ENCODE data around the gene ANKRD22. TPM values are rescaled to one million over a fixed set of nuclear protein-coding genes. Genes with fewer than 3 reads are reported as not detected.
"Not testable (repeated sequence)": the region's sequence is repeated elsewhere in the genome, so short reads cannot be mapped to it uniquely, and the experiment has no call there.

The ANKRD22 gene
- total RNA-seq, 4 donors from 2014 or later, result 0.63 TPM; not detected in 3

GRCh38 chr10:88849234-88849633 is 2.4 kb downstream of the ANKRD22 start:
- peak; percentile 55 for ATAC-seq (ENCODE audit: low FRiP score)
- no peak for TF ChIP-seq CTCF (IDR thresholded peaks at IDR 0.05)
- no peak for DNase-seq (ENCODE audit: low spot score)

GRCh38 chr10:88848499-88848898 is 3.1 kb downstream of the ANKRD22 start:
- no peak for TF ChIP-seq CTCF (IDR thresholded peaks at IDR 0.05)
- peak; percentile 76 for ATAC-seq (ENCODE audit: low FRiP score)
- DNase-seq (ENCODE audit: low spot score), result no peak

- ATAC-seq (ENCODE audit: low FRiP score), result no peak
- DNase-seq (ENCODE audit: low spot score), result no peak
- TF ChIP-seq CTCF (IDR thresholded peaks at IDR 0.05), result no peak
Measured at GRCh38 chr10:88843171-88843570, 8.5 kb downstream of the ANKRD22 start.

- no peak for DNase-seq (ENCODE audit: low spot score)
- ATAC-seq (ENCODE audit: low FRiP score), result no peak
Measured at GRCh38 chr10:88841316-88842111, 10.1 kb downstream of the ANKRD22 start.

GRCh38 chr10:88840881-88841280 is 10.8 kb downstream of the ANKRD22 start:
- TF ChIP-seq CTCF (IDR thresholded peaks at IDR 0.05), result no peak
- no peak for ATAC-seq (ENCODE audit: low FRiP score)
- DNase-seq (ENCODE audit: low spot score), result no peak

More at GRCh38 chr10:88841316-88842111, 10.1 kb downstream of the ANKRD22 start:
- no peak for TF ChIP-seq CTCF (IDR thresholded peaks at IDR 0.05)

GRCh38 chr10:88840104-88840503 is 11.5 kb downstream of the ANKRD22 start:
- TF ChIP-seq CTCF (IDR thresholded peaks at IDR 0.05), result no peak
- no peak for DNase-seq (ENCODE audit: low spot score)
- ATAC-seq (ENCODE audit: low FRiP score), result no peak

GRCh38 chr10:88838766-88839350 is 12.8 kb downstream of the ANKRD22 start:
- DNase-seq (ENCODE audit: low spot score) (no peak), ATAC-seq (ENCODE audit: low FRiP score) (no peak)
- TF ChIP-seq CTCF (IDR thresholded peaks at IDR 0.05), result no peak

GRCh38 chr10:88837632-88838031 is 14.0 kb downstream of the ANKRD22 start:
- not testable (repeated sequence) for DNase-seq (ENCODE audit: low spot score); ATAC-seq (ENCODE audit: low FRiP score)
